ENCODE measurements around the gene NCAM1.

DNA sequence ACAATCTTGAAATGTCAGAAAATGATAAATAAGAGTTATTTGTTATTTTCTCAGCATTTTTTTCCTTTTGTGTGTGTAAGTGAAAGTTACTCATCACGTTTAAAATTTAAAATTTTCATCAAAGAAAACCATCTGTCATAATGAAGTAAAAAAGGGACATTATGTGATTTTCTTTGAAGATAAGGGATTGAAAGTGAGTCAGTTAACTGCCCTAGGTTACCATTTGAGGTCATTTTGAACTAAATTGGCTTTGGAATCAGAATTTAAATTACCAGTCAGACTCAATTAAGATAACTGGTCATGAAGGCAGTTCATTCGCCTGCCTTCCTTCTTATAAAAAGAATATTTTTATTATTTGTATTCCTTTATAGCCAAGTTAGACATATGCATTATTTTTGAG is 14.3 kb downstream of the NCAM1 start:
- TF ChIP-seq, protein P1, sequence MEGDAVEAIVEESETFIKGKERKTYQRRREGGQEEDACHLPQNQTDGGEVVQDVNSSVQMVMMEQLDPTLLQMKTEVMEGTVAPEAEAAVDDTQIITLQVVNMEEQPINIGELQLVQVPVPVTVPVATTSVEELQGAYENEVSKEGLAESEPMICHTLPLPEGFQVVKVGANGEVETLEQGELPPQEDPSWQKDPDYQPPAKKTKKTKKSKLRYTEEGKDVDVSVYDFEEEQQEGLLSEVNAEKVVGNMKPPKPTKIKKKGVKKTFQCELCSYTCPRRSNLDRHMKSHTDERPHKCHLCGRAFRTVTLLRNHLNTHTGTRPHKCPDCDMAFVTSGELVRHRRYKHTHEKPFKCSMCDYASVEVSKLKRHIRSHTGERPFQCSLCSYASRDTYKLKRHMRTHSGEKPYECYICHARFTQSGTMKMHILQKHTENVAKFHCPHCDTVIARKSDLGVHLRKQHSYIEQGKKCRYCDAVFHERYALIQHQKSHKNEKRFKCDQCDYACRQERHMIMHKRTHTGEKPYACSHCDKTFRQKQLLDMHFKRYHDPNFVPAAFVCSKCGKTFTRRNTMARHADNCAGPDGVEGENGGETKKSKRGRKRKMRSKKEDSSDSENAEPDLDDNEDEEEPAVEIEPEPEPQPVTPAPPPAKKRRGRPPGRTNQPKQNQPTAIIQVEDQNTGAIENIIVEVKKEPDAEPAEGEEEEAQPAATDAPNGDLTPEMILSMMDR (IDR thresholded peaks at IDR 0.05), result no peak
- no peak for TF ChIP-seq ZFX (IDR thresholded peaks at IDR 0.05; ENCODE audit: borderline replicate concordance)

Data from 22Rv1 (cell line).